Stimulated activated CD4-positive, alpha-beta T cell treated with anti-CD3 and anti-CD28 coated beads, TNF-alpha, amount 100 ng/mL, for 48 hours (primary cell): Measurements from ENCODE around the gene CDK13.
"Not testable (repeated sequence)": the region's sequence is repeated elsewhere in the genome, so short reads cannot be mapped to it uniquely, and the experiment has no call there.

ENCODE experiments used
- DNase-seq, 3 donors: peaks; one replicate each; pipeline ENCODE4 v3.0.0-alpha.2; 2020; ENCODE audit warnings: low read depth in 3 of 3

The CDK13 gene

GRCh38 chr7:39949971-39950472 lies at the start of gene CDK13:
TSS of gene CDK13 (plus strand) at chr7:39950256. CDS start at chr7:39950642, 386 bp downstream.
- peak; percentile 66 to 79 (median 75) for DNase-seq

GRCh38 chr7:39904077-39904486 lies 46.0 kb upstream of the CDK13 start:
- DNase-seq: no peak

GRCh38 chr7:39908141-39908540 lies 41.9 kb upstream of the CDK13 start:
- no peak for DNase-seq

- no peak for DNase-seq
Measured at GRCh38 chr7:39908973-39909372, 41.1 kb upstream of the CDK13 start.

GRCh38 chr7:39909526-39909925 lies 40.5 kb upstream of the CDK13 start:
- no peak for DNase-seq

GRCh38 chr7:39910108-39910869 lies 39.8 kb upstream of the CDK13 start:
- no peak for DNase-seq

GRCh38 chr7:39911167-39911566 lies 38.9 kb upstream of the CDK13 start:
- no peak for DNase-seq

- not testable (repeated sequence) for DNase-seq
Measured at GRCh38 chr7:39915847-39916246, 34.2 kb upstream of the CDK13 start.

- no peak for DNase-seq
Measured at GRCh38 chr7:39919646-39920045, 30.4 kb upstream of the CDK13 start.

GRCh38 chr7:39921506-39922175 lies 28.4 kb upstream of the CDK13 start:
- no peak for DNase-seq

GRCh38 chr7:39922580-39922979 lies 27.5 kb upstream of the CDK13 start:
- DNase-seq: no peak

GRCh38 chr7:39923091-39923490 lies 27.0 kb upstream of the CDK13 start:
- no peak for DNase-seq

- DNase-seq: no peak
Measured at GRCh38 chr7:39924122-39924521, 25.9 kb upstream of the CDK13 start.

- DNase-seq: no peak
Measured at GRCh38 chr7:39926111-39926510, 23.9 kb upstream of the CDK13 start.

- no peak for DNase-seq
Measured at GRCh38 chr7:39927018-39927417, 23.0 kb upstream of the CDK13 start.

GRCh38 chr7:39934132-39934531 lies 15.9 kb upstream of the CDK13 start:
- DNase-seq: no peak

- no peak for DNase-seq
Measured at GRCh38 chr7:39936761-39937160, 13.3 kb upstream of the CDK13 start.

GRCh38 chr7:39937366-39938153 lies 12.5 kb upstream of the CDK13 start:
- DNase-seq: no peak

GRCh38 chr7:39942883-39943282 lies 7.2 kb upstream of the CDK13 start:
- no peak for DNase-seq

- DNase-seq: no peak
Measured at GRCh38 chr7:39946693-39947092, 3.4 kb upstream of the CDK13 start.

- no peak for DNase-seq
Measured at GRCh38 chr7:39948375-39948955, 1.6 kb upstream of the CDK13 start.
